B cell (primary cell): ENCODE measurements around the gene TALDO1. TPM values are rescaled to one million over a fixed set of nuclear protein-coding genes. Genes with fewer than 3 reads are reported as not detected.
A peak's percentile ranks its signal among the peaks of the same experiment; 100 is the strongest.

Source experiments
- ATAC-seq: fragments of 200-7000 bp; cut with Tn5 transposase; one replicate; pipeline ENCODE4 v1.10.0; 2021; ENCODE audit warnings: low read depth, mild to moderate bottlenecking, moderate number of reproducible peaks, moderate library complexity
- CTCF ChIA-PET: fragments of 350-600 bp; sonication (Branson Sonifier 250); formaldehyde crosslinking; loops from one replicate; lab custom pipeline; 2021; ENCODE audit warnings: antibody characterized with exemption, inconsistent platforms; lab: Charles Lee
- POLR2A ChIA-PET: fragments of 350-600 bp; sonication (Branson Sonifier 250); formaldehyde crosslinking; loops from one replicate; lab custom pipeline; 2021; ENCODE audit warnings: antibody characterized with exemption; lab: Charles Lee
- DNase-seq: peaks from one replicate; pipeline ENCODE4 v3.0.0; 2013
- H2AFZ ChIP-seq: 2 replicates; pipeline ENCODE4 v1.6.1; 2012; ENCODE audit warnings: mild to moderate bottlenecking, low read depth, low read length; ENCODE audit not compliant: insufficient read depth, poor library complexity, severe bottlenecking
- H3K27ac ChIP-seq, 2 donors: 1 replicate in 1 of 2; 2 replicates in 1 of 2; pipeline ENCODE4 v1.5.1; 2012 to 2013; ENCODE audit warnings: low read length in 2 of 2, mild to moderate bottlenecking in 2 of 2, moderate library complexity in 1 of 2
- H3K27me3 ChIP-seq, 4 experiments: fragments of 200-600 bp in 1 of 4; sonication (generic) in 1 of 4; replicated peaks in 1 of 4; 1 replicate in 2 of 4; 2 replicates in 2 of 4; pipeline versions ENCODE4 v1.6.1 to v1.7.0; 2013 to 2016; ENCODE audit warnings: low read length in 3 of 4, mild to moderate bottlenecking in 2 of 4, mixed read lengths in 1 of 4, moderate library complexity in 1 of 4; ENCODE audit not compliant: insufficient read depth in 4 of 4, control insufficient read depth in 3 of 4; ENCODE audit errors: control extremely low read depth in 1 of 4
- H3K36me3 ChIP-seq, 2 experiments: replicated peaks in 1 of 2; 1 replicate in 1 of 2; 2 replicates in 1 of 2; pipeline versions ENCODE4 v1.6.1 to v1.7.1; 2013; ENCODE audit warnings: low read length in 1 of 2; ENCODE audit not compliant: insufficient read depth in 2 of 2, control insufficient read depth in 1 of 2; ENCODE audit errors: control extremely low read depth in 1 of 2, extremely low read depth in 1 of 2
- H3K4me1 ChIP-seq, 2 donors: fragments of 200-600 bp in 1 of 2; sonication (generic) in 1 of 2; 1 replicate in 1 of 2; 2 replicates in 1 of 2; pipeline versions ENCODE4 v1.5.1 to v1.6.1; 2013 to 2017; ENCODE audit warnings: low read length in 2 of 2; ENCODE audit not compliant: control insufficient read depth in 2 of 2, insufficient read depth in 2 of 2
- H3K4me2 ChIP-seq: replicated peaks from 2 replicates; pipeline ENCODE3; 2012; ENCODE audit warnings: mild to moderate bottlenecking, low read depth, low read length; ENCODE audit not compliant: poor library complexity, severe bottlenecking
- H3K4me3 ChIP-seq, 5 experiments: fragments of 200-600 bp in 1 of 5; sonication (generic) in 1 of 5; 1 replicate in 3 of 5; 2 replicates in 2 of 5; pipeline versions ENCODE4 v1.5.1 to v1.7.0; 2011 to 2016; ENCODE audit warnings: low read length in 4 of 5, mild to moderate bottlenecking in 4 of 5, low read depth in 2 of 5, control low read depth in 1 of 5, moderate library complexity in 1 of 5; ENCODE audit not compliant: insufficient read depth in 1 of 5; ENCODE audit errors: control extremely low read depth in 1 of 5, extremely low read depth in 1 of 5
- H3K79me2 ChIP-seq: fragments of 200-600 bp; sonication (generic); one replicate; pipeline ENCODE4 v1.6.0; 2016; ENCODE audit warnings: low read length; ENCODE audit not compliant: control insufficient read depth, insufficient read depth
- H3K9ac ChIP-seq: fragments of 200-600 bp; sonication (generic); 2 replicates; pipeline ENCODE4 v1.6.1; 2017; ENCODE audit warnings: mild to moderate bottlenecking, low read length, moderate library complexity
- H3K9me3 ChIP-seq, 3 donors: one replicate each; pipeline versions ENCODE4 v1.6.1 to v1.7.1; 2013; ENCODE audit warnings: low read length in 2 of 3; ENCODE audit not compliant: control insufficient read depth in 2 of 3, insufficient read depth in 1 of 3; ENCODE audit errors: control extremely low read depth in 1 of 3
- H4K20me1 ChIP-seq: 2 replicates; pipeline ENCODE4 v1.6.0; 2012; ENCODE audit warnings: mild to moderate bottlenecking, low read length; ENCODE audit not compliant: insufficient read depth, control insufficient read depth, poor library complexity, severe bottlenecking
- H3K27ac Mint-ChIP-seq: one replicate; pipeline ENCODE4 v1.8.0; 2021; ENCODE audit warnings: mixed read lengths
- H3K27me3 Mint-ChIP-seq: one replicate; pipeline ENCODE4 v1.8.0; 2021; ENCODE audit warnings: mixed read lengths
- H3K4me1 Mint-ChIP-seq: one replicate; pipeline ENCODE4 v1.8.0; 2021; ENCODE audit warnings: mixed read lengths
- H3K4me3 Mint-ChIP-seq: one replicate; pipeline ENCODE4 v1.8.0; 2021; ENCODE audit warnings: mixed read lengths
- H3K9me3 Mint-ChIP-seq: one replicate; pipeline ENCODE4 v1.8.0; 2022; ENCODE audit warnings: mixed read lengths; ENCODE audit not compliant: insufficient read depth
- CTCF ChIP-seq: fragments of 200-600 bp; IDR thresholded peaks from one replicate; pipeline ENCODE4 v1.8.0; 2022; ENCODE audit warnings: antibody characterized with exemption, mild to moderate bottlenecking
- EZH2 ChIP-seq: IDR thresholded peaks from 2 replicates; pipeline ENCODE4 v1.6.1; 2012; ENCODE audit warnings: borderline replicate concordance, low read depth, mild to moderate bottlenecking, moderate library complexity, low read length; ENCODE audit not compliant: insufficient read depth, poor library complexity, severe bottlenecking
- WGBS: methylation state at CpG from one replicate; pipeline ENCODE4 v1.1.5; 2013; ENCODE audit warnings: missing lambda C conversion rate; ENCODE audit not compliant: insufficient coverage; 5-methylcytosine and 5-hydroxymethylcytosine counted together
- intact Hi-C: fragments of 100-400 bp; cut with micrococcal nuclease; formaldehyde crosslinking; loops from one replicate; pipeline ENCODE4 v1.10.0; 2022
- polyA plus RNA-seq: library from polyadenylated mRNA; depleted of rRNA; stranded (reverse); fragments of >200 nt; gene quantifications from 2 replicates; pipeline ENCODE4 v1.2.3, GENCODE V29; 2012
- total RNA-seq, 2 donors: library from RNA; stranded (reverse); fragments of 120-200 nt in 1 of 2; gene quantifications; 1 replicate in 1 of 2; 2 replicates in 1 of 2; pipeline versions ENCODE4 v1.2.3 to v1.2.4, GENCODE V29; 2013 to 2022

Gene TALDO1
- total and polyA plus RNA-seq, 2 donors (not counting 1 experiment from before 2014, with no cell fraction given): 82.4 to 116 TPM

- intact Hi-C loops: loop anchor here (1.0 to 5.0 kb wide), 3 partner anchors 25 to 1704 kb away; partner anchors contain the start of gene TSSC4
- TF ChIP-seq EZH2 (no peak), CTCF (no peak)
- ChIA-PET CTCF (interaction anchor here (0.6 to 3.5 kb wide), 4 partner anchors 25 to 123 kb away, joined by 3 to 60 read pairs (median 13); no protein-coding TSS in a partner anchor), POLR2A (interaction anchor here (0.6 to 6.1 kb wide), 3 partner anchors 25 to 179 kb away, joined by 4 to 105 read pairs (median 5); no protein-coding TSS in a partner anchor)
- H2AFZ ChIP-seq: no peak overlapping the region
- H3K27me3 ChIP-seq: no peaks in the 10 kb centered on the region
- no peak for ATAC-seq
- H3K4me2 ChIP-seq: peak overlapping the region; percentile 81
- H3K9me3 Mint-ChIP-seq: no peaks in the 10 kb centered on the region
- H3K4me1 Mint-ChIP-seq: peaks cover 36% of the 10 kb centered on the region
- H4K20me1 ChIP-seq: peaks cover 13% of the 10 kb centered on the region
- peak overlapping the region; percentile 95 for H3K27ac Mint-ChIP-seq
- 92% methylated on average over 5 of the region's 11 CpGs for WGBS
- H3K27ac ChIP-seq: peak overlapping the region; percentile 100
- H3K4me3 ChIP-seq: no peak overlapping the region
- H3K9ac ChIP-seq: no peak overlapping the region
- peak overlapping the region; percentile 7 for H3K4me3 Mint-ChIP-seq
- peaks cover 30 to 36% of the 10 kb centered on the region in 2 donors for H3K4me1 ChIP-seq
- peaks cover 0 to 19% of the 10 kb centered on the region in 2 experiments for H3K36me3 ChIP-seq
- no peaks in the 10 kb centered on the region for H3K9me3 ChIP-seq
- H3K27me3 Mint-ChIP-seq: no peaks in the 10 kb centered on the region
- no peak for DNase-seq
- H3K79me2 ChIP-seq: peaks cover 21% of the 10 kb centered on the region
These were observed 49.4 kb upstream of the TALDO1 start for GRCh38 chr11:697811-698311.

DNA sequence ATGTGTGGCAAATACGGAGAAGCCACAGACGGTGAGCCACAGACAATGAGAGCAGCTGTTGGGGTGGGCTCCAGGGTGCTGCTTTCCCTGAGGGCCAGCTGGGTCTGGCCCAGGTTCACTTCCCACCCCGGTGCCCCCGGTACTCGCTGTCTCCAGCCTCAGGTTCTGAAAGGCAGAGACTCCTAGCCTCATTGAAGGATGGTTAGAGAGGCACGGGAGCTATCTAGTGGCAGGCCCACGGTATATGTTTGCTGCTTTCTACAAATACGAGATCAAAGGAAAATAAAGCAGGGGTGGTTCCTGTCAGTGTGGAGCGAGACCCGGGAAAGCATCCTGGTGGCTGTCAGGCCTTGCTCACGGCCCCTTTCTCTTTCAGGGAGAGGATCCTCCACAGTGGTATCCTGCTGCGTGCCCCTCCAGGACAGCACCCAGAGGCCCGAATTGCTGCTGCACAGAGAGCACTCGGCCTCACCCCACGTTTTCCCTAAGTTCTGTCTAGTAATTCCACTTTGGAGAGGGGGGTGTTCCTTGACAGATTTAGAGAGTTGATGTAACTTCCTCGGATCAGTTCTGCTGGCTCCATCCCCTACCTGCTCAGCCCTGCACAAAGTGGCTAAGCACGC is 48.7 kb upstream of the TALDO1 start:
- DNase-seq: no peak
- intact Hi-C loops: loop anchor here (5.0 kb wide), 2 partner anchors 131 to 1704 kb away; partner anchors contain the start of gene TSSC4
- POLR2A ChIA-PET: interaction anchor here (0.6 kb wide), 1 partner anchor 180 kb away, joined by 5 read pairs; no protein-coding TSS in a partner anchor

More for the DNA sequence above, 48.7 kb upstream of the TALDO1 start:
- Mint-ChIP-seq H3K27ac (peak overlapping the region; percentile 95), H3K27me3 (no peaks in the 10 kb centered on the region), H3K9me3 (no peaks in the 10 kb centered on the region), H3K4me3 (no peak overlapping the region), H3K4me1 (peaks cover 28% of the 10 kb centered on the region)
- H3K4me1 ChIP-seq: peaks cover 22 to 30% of the 10 kb centered on the region in 2 donors
- TF ChIP-seq CTCF: no peak
- no peak for TF ChIP-seq EZH2
- ATAC-seq: no peak
- H4K20me1 ChIP-seq: peaks cover 7% of the 10 kb centered on the region
- WGBS: 94% methylated on average over 11 of the region's 17 CpGs
- H3K9me3 ChIP-seq: no peaks in the 10 kb centered on the region
- CTCF ChIA-PET: interaction anchor here (0.6 to 3.5 kb wide), 4 partner anchors 14 to 144 kb away, joined by 3 to 18 read pairs (median 3); no protein-coding TSS in a partner anchor
- H2AFZ ChIP-seq: no peak overlapping the region
- no peak overlapping the region for H3K9ac ChIP-seq
- no peak overlapping the region for H3K27ac ChIP-seq
- peaks cover 0 to 19% of the 10 kb centered on the region in 2 experiments for H3K36me3 ChIP-seq
- H3K4me2 ChIP-seq: no peak overlapping the region
- no peak overlapping the region for H3K4me3 ChIP-seq
- H3K27me3 ChIP-seq: no peaks in the 10 kb centered on the region
- peaks cover 14% of the 10 kb centered on the region for H3K79me2 ChIP-seq
